IPS-18c (cell line): ENCODE measurements around the gene GLI1.

Experiments
- H3K4me3 ChIP-seq: 2 replicates; pipeline ENCODE4 v1.7.0; 2013; ENCODE audit warnings: low read depth, mild to moderate bottlenecking, low read length, moderate library complexity; ENCODE audit not compliant: insufficient read depth
- H3K9me3 ChIP-seq: one replicate; pipeline ENCODE4 v1.6.1; 2013; ENCODE audit warnings: mild to moderate bottlenecking, low read length, moderate library complexity; ENCODE audit not compliant: control insufficient read depth, insufficient read depth

GLI1 gene

GRCh38 chr12:57455374-57456144, 4.0 kb upstream of the GLI1 start:
- peak overlapping the region; percentile 52 for H3K4me3 ChIP-seq
- H3K9me3 ChIP-seq: no peaks in the 10 kb centered on the region

DNA sequence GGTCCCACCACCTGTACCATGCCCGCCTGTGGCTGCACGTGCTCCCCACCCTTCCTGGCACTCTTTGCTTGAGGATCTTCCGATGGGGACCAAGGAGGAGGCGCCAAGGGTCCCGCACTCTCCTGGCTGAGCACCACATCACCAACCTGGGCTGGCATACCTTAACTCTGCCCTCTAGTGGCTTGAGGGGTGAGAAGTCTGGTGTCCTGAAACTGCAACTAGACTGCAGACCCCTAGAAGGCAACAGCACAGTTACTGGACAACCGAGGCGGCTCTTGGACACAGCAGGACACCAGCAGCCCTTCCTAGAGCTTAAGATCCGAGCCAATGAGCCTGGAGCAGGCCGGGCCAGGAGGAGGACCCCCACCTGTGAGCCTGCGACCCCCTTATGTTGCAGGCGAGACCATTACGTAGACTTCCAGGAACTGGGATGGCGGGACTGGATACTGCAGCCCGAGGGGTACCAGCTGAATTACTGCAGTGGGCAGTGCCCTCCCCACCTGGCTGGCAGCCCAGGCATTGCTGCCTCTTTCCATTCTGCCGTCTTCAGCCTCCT, 3.4 kb upstream of the GLI1 start:
- peak overlapping the region; percentile 52 for H3K4me3 ChIP-seq
- H3K9me3 ChIP-seq: no peaks in the 10 kb centered on the region

DNA sequence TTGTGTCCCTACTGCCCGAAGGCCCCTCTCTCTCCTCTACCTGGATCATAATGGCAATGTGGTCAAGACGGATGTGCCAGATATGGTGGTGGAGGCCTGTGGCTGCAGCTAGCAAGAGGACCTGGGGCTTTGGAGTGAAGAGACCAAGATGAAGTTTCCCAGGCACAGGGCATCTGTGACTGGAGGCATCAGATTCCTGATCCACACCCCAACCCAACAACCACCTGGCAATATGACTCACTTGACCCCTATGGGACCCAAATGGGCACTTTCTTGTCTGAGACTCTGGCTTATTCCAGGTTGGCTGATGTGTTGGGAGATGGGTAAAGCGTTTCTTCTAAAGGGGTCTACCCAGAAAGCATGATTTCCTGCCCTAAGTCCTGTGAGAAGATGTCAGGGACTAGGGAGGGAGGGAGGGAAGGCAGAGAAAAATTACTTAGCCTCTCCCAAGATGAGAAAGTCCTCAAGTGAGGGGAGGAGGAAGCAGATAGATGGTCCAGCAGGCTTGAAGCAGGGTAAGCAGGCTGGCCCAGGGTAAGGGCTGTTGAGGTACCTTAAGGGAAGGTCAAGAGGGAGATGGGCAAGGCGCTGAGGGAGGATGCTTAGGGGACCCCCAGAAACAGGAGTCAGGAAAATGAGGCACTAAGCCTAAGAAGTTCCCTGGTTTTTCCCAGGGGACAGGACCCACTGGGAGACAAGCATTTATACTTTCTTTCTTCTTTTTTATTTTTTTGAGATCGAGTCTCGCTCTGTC, 2.7 kb upstream of the GLI1 start:
- H3K9me3 ChIP-seq: no peaks in the 10 kb centered on the region
- no peak overlapping the region for H3K4me3 ChIP-seq

GRCh38 chr12:57458665-57459054, 925 bp upstream of the GLI1 start:
- H3K4me3 ChIP-seq: peak overlapping the region; percentile 80
- H3K9me3 ChIP-seq: no peaks in the 10 kb centered on the region

- H3K9me3 ChIP-seq: no peaks in the 10 kb centered on the region
- H3K4me3 ChIP-seq: peak overlapping the region; percentile 80
These were observed 383 bp upstream of the GLI1 start for GRCh38 chr12:57459055-57459749.

DNA sequence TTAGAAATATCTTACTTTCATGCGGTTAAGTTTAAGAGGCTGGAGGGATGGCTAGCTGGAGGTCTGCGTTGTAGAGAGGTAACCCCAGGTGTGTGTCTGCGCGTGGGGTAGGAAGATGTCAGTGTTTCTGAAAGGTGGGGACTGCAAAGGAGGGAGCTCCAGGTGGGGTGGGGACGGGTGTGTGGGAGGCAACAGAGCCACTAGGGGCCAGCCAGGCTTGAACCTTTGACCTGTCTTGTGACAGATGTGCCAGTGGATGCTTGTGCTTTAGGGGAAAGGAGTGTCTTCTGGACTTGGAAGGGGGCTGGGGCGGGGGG, 841 bp downstream of the GLI1 start:
- H3K4me3 ChIP-seq: peak overlapping the region; percentile 64
- H3K9me3 ChIP-seq: no peaks in the 10 kb centered on the region

DNA sequence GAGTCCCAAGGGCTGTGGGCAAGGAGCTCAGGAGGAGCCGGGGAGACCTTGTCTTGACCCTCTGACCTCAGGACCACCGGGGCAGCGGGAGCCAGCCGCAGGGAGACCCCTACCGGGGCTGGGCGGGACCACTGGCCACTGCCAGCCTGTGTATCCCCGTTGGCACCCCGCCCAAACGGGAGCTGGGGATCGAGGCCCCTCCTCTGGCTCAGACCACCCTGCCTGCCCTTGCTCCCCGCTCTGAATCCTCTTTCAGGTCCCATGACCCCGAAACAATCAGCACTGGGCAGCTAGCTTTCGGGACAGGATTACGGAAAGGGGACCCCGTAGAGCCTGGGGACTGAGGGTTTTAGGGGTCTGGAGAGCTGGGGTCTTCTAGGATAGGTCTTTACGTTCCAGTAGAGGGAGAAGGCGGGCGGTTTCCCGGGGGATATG, 1.3 kb downstream of the GLI1 start:
- H3K9me3 ChIP-seq: no peaks in the 10 kb centered on the region
- peak overlapping the region; percentile 64 for H3K4me3 ChIP-seq

DNA sequence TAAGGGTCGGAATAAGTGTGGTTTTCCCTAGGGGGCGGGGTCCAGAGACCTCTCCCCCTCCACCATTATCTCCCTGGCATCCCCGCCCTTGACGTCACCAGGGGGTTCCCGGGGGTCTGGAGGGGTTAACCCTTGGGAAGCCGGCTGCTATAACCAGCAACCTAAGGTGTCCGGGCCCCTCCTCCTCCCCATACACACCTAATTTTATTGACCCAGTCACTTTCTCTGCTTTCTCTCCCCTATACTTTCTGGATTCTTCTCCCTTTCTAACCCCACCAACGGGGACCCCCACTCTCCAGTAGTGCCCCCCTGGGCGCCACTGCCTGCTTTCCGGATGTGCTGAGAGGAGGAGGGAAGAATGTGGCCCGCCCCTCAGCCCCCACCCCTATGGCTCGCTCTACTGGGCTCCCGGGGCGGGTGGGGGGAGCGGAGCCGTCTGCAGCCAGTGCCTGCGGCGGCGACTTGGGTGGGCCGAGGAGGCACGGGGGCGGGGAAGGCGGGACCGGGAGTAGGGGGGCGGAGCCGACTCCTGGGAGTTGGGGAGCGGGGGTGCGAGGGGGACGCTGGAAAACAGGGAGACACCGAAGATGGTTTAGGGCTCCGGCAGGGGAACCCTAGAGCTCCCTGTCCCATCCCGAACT, 1.8 kb downstream of the GLI1 start:
- H3K4me3 ChIP-seq: peak overlapping the region; percentile 64

GRCh38 chr12:57461917-57462250, 2.3 kb downstream of the GLI1 start:
- Histone ChIP-seq H3K9me3 (no peaks in the 10 kb centered on the region), H3K4me3 (peak overlapping the region; percentile 64)

More for the DNA sequence above, 1.8 kb downstream of the GLI1 start:
- H3K9me3 ChIP-seq: no peaks in the 10 kb centered on the region

GRCh38 chr12:57462251-57462911, 2.8 kb downstream of the GLI1 start:
- no peaks in the 10 kb centered on the region for H3K9me3 ChIP-seq

DNA sequence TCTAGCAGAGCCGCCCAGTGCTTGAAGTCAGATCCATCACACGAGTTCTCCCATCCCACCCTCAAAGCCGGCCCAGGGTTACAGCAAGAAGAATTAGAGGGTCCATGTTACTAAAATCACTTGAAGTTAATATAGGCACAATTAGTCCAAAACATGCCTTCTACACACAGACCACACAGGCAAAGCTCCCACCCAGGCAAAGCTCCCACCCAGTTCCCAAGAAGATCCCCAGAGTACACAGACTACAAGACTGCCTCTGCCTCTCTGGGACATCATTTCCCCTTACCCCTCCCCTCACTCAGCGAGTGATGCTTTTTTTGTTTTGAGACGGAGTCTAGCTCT, 3.3 kb downstream of the GLI1 start:
- Histone ChIP-seq H3K9me3 (no peaks in the 10 kb centered on the region), H3K4me3 (0 out of 2 replicates have a peak overlapping the region, but pooled peaks have one; percentile 64)

More at GRCh38 chr12:57462251-57462911, 2.8 kb downstream of the GLI1 start:
- H3K4me3 ChIP-seq: peak overlapping the region; percentile 64

DNA sequence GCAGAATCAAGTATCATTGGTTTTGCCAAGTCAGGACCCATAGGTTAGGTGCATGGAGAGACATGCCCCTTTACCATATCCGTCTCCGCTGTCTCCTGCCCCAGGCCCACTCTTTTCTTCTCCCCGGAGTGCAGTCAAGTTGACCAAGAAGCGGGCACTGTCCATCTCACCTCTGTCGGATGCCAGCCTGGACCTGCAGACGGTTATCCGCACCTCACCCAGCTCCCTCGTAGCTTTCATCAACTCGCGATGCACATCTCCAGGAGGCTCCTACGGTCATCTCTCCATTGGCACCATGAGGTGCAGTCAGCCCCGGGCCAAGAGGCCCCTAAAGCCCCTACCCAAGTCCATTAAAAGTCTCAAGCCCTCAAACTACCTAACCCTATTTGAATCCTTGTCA, 5.0 kb downstream of the GLI1 start:
- no peak overlapping the region for H3K4me3 ChIP-seq

GRCh38 chr12:57465030-57465746, 5.6 kb downstream of the GLI1 start:
- Histone ChIP-seq H3K9me3 (no peaks in the 10 kb centered on the region), H3K4me3 (no peak overlapping the region)

More for the DNA sequence above, 5.0 kb downstream of the GLI1 start:
- no peaks in the 10 kb centered on the region for H3K9me3 ChIP-seq

- no peaks in the 10 kb centered on the region for H3K9me3 ChIP-seq
These were observed 6.3 kb downstream of the GLI1 start for GRCh38 chr12:57465747-57466505.

DNA sequence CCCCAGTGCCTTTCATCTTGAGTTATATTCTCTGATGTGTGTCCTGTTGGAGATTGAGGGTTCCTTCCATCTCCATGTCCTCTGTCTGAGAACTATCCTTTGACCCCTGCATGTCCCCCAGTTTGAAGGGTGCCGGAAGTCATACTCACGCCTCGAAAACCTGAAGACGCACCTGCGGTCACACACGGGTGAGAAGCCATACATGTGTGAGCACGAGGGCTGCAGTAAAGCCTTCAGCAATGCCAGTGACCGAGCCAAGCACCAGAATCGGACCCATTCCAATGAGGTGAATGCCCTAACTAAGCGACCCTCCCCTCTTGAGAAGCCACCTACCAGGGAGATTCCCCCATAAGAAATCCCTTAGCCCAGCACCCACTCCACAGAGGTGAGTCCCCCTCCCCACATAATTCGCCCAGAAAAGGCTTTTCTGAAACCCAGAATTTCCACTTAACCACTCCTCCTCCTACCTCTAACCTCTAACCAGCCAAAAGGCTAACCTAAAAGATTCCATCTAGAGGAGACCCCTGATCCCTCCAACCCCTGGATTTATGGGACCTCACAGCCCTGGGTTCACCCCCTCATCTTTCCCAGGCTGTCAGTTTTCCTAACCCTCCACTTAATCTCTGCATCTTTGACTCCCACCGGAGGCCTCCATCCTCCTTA, 7.8 kb downstream of the GLI1 start:
- Histone ChIP-seq H3K9me3 (no peaks in the 10 kb centered on the region), H3K4me3 (no peak overlapping the region)

More at GRCh38 chr12:57465747-57466505, 6.3 kb downstream of the GLI1 start:
- no peak overlapping the region for H3K4me3 ChIP-seq
